ENCODE results near the gene OLA1. TPM values are rescaled to one million over a fixed set of nuclear protein-coding genes. Genes with fewer than 3 reads are reported as not detected.

OLA1 gene
- polyA plus RNA-seq, 3 donors, result 140 to 160 (median 155) TPM

DNA sequence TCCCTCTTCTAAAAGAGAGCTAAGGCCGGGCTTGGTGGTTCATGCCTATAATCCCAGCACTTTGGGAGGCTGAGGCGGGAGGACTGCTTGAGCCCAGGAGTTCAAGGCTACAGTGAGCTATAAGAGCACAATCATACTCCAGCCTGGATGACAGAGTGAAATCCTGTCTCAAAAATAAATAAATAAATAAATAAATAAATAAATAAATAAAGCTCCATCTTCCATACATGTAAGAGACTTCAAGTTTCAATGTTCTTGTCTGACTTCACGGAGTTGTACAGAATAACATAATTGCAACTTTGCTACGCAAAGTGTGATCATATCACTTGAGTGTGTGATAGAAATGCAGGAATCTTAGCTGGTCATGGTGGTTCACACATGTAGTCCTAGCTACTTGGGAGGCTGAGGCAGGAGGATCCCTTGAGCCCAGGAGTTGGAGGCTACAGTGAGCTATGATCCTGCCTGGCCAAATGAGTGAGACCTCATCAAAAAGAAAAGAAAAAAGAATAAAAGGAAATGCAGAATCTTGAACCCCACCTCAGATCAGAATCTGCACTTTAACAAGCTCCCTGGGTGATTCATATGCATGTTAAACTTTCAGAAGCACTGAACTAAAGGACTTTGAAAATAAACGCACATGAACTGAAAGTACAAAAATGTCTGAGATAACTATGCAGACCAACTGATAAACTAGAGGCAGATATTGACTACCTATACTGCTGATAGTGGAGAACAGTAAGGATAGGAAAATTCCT, 159.4 kb downstream of the OLA1 start:
- DNase-seq (ENCODE audit: extremely low read depth in 1 of 11, low read depth in 9 of 11, low spot score in 4 of 11), result no peak

DNA sequence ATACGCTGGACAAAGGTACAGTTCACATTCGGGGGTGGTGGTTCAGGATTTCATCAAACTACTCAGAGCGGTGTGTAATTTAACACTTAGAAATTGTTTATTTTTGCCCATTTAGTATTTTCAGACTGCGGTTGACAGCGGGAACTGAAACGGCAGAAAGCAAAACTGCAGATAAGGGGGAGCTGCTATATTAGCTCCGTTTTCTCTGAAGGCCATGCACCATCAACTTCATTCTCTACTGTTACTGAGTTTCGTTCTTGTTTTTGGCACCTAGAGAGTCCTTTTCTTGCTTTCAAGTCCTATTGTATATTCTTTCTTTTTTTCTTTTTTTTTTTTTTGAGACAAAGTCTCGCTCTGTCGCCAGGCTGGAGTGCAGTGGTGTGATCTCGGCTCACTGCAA, 161.6 kb downstream of the OLA1 start:
- no peak for DNase-seq (ENCODE audit: extremely low read depth in 1 of 11, low read depth in 9 of 11, low spot score in 4 of 11)

DNA sequence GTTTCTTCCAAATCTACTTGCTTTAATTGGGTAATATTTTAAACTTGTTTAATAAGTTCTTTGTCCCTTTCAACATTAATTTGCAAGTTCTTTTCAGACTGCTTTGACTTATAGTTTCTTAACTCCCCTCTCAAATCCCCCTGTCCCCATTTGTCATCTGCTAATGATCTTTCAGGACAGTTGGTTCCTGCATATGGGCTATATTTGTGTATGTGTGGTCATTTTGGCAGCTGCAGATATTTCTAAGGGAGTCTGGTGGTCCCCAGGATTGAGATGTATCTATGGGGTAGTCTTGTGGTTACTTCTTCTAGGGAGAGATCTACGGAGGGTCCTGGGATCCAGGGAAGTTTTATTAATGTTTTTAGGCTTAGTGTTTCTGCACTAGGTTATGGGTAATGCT, 162.6 kb downstream of the OLA1 start:
- DNase-seq (ENCODE audit: extremely low read depth in 1 of 11, low read depth in 9 of 11, low spot score in 4 of 11), result no peak

DNA sequence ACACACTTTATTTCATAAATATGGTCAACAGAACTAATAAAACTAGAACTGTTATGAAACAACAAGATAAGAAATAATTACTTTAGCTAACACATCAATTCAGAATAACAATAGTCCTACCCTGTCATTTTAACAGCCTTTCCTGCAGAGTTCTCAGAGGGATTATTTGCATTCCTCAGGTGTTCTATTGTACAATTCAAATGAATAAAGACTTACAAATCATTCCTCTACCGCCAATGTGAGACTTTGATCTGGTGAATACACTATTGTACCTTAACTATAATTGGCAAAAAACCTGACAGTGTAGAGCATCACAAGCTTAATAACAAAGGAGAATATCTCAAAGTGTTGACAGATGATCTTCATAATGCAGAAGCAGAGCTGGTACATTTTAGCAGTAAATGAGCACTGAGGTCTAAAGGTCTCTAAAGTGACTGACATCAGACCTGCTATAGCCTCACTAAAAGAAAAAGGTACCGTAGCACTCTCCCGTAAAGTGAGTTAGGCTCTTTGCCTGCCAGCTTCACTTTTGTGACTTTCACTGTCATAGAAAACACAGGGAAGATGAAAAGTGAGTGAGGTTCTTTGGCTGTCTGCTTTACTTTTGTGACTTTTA, 164.4 kb downstream of the OLA1 start:
- DNase-seq (ENCODE audit: extremely low read depth in 1 of 11, low read depth in 9 of 11, low spot score in 4 of 11), result no peak

DNA sequence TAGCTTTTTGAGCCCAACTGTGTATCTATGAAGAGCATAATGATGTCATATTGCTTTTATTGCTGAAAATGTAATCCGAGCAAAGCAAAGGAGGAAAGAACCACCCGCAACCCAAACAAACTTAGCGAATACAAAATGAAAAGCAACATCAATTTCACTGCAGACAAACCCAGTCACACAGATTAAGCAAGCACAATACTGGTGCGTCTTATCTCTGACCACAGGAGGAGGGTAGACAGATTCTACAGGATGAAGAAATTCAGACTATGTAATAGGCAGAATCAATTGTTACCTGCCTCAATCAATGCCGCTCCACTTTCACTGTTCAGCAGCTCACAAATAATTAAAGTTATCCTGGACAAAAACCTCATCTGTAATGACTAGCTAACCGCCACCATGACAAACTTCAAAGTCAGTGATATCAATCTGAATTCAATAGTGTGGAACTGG, 167.6 kb downstream of the OLA1 start:
- DNase-seq (ENCODE audit: extremely low read depth in 1 of 11, low read depth in 9 of 11, low spot score in 4 of 11), result no peak

DNA sequence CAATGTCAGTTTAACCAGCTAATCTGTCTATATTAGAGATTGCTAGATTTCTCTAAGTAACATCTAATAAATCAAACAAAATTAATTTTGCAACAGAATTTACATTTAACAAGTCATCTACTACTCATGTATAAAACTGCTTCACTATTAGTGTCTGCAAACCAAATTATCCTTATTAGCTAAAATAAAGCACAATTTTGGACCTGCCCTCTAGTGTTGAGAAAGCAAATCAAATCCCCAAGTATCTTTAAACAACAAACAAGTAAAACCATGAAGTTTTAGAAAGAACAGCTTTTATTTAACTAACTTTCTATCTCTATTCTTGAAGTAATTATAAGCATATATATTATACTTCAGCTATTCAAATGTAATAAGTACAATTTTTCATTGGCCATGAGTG, 170.1 kb downstream of the OLA1 start:
- no peak for DNase-seq (ENCODE audit: extremely low read depth in 1 of 11, low read depth in 9 of 11, low spot score in 4 of 11)

DNA sequence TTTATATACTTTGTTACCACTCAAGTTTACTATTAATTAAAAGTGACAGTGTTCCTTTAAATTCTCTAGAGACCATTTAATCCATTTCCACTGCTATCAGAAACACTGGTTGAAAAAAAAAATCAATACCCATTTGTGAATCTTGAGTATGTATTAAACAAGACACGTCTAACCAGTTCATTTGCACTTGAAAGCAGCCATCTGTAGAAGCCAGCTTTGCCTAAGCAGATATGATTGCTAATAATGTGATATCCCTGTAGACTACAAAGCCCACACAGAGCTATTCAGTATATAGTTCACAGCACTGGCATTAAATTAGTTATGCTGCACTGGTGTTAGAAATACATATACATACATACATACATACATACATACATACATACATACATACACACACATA, 171.4 kb downstream of the OLA1 start:
- no peak for DNase-seq (ENCODE audit: extremely low read depth in 1 of 11, low read depth in 9 of 11, low spot score in 4 of 11)

DNA sequence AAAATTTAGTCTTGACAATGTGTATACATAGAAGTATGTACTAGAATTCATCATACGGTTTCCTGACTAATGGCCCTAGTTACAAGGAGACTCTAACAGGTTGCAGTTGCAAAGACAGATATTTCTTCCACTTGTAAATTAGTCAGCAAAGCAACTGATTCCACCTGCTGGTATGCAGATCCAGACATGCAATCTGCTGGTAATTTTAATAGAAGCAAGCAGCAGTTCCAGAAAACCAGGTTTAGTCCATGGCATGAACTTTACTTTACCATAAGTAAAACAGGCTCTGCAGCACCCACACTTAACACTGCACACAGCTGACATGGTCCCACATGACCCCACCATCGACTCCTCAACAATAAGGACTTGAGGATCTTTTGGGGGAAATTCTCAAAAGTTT, 172.3 kb downstream of the OLA1 start:
- no peak for DNase-seq (ENCODE audit: extremely low read depth in 1 of 11, low read depth in 9 of 11, low spot score in 4 of 11)

DNA sequence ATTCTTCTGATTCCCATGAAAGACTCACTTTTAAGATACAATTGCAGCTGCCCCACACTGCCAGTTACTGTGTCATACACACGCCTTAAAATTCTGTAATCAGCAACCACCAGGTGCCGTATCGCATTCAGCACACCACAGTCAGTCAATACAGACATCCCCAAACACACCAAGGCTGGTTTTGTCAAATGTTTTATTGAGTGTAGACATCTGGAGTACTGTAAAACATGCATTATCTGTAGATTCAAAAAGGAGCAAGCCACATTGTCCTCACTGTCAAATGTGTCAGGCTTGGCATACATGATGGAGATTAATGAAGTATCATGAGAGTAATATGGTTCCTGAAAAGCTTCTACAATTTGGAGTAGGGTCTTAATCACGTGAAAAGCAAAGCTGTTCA, 173.5 kb downstream of the OLA1 start:
- no peak for DNase-seq (ENCODE audit: extremely low read depth in 1 of 11, low read depth in 9 of 11, low spot score in 4 of 11)

DNA sequence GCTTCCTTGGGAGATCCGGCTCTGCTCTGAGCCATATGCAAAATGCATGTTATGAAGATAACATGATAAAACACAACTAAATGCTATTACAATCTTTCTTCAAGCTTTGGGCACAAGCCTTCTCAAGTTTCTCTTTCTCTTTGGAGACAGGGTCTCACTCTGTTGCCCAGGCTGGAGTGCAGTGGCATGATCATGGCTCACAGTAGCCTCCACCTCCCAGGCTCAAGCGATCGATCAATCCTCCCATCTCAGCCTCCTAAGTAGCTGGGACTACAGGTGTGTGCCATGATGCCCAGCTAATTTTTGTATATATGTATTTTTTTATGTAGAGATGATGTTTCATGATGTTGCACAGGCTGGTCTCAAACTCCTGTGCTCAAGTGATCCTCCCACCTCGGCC, 175.5 kb downstream of the OLA1 start:
- no peak for DNase-seq (ENCODE audit: extremely low read depth in 1 of 11, low read depth in 9 of 11, low spot score in 4 of 11)

DNA sequence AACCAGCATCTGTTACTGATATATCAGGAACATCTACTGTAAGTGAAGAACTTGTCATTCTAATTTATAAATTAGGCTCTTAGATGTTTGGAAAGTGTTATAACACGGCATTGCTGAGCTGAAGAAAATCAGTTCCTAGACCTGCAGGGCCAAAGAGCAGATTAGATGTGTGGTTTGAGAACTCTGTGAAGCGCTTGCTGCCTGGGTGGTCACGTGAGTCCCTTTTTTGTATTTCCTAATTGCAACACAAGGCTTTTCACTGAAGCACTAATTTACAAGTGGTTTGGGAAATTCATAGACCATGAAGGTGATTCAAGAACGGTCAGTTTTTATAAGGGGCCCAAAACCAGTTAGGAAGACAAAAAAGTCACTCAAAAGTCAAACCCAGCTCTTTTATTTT, 176.3 kb downstream of the OLA1 start:
- no peak for DNase-seq (ENCODE audit: extremely low read depth in 1 of 11, low read depth in 9 of 11, low spot score in 4 of 11)

DNA sequence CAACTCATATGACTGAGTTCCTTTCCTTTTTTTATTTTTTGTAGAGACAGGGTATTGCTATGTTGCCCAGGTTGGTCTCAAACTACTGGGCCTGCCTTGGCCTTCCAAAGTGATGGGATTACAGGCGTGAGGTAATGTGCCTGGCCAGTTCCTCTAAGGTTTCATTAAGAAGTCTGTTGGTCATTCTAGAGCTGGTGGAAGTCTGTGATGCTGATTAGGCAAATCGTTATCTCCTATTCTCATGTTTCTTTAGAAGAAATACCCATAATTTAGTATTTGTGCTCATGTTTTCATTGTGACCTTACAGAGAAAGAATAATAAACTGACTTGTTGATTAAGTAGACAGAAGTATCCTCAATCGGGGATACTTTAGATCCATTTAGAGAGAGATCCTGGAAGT, 177.0 kb downstream of the OLA1 start:
- no peak for DNase-seq (ENCODE audit: extremely low read depth in 1 of 11, low read depth in 9 of 11, low spot score in 4 of 11)

DNA sequence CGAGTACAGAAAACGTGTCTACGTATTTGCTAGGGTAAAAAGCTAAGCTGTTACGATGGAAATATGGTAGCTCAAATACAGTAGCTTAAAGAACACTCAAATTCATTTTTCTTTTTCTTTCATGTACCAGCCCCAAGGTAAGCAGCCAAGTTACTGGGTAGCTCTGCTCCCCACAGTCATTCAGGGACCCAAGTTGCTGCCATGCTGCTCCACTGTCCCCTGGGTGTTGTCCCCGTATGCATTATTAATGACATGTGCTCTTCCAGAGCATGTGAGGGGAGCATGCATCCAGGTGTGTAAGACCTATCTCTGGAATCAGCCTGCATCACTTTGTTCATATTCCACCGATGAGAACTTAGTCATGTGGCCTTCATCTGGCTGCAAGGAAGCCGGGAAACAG, 178.1 kb downstream of the OLA1 start:
- DNase-seq (ENCODE audit: extremely low read depth in 1 of 11, low read depth in 9 of 11, low spot score in 4 of 11), result no peak

DNA sequence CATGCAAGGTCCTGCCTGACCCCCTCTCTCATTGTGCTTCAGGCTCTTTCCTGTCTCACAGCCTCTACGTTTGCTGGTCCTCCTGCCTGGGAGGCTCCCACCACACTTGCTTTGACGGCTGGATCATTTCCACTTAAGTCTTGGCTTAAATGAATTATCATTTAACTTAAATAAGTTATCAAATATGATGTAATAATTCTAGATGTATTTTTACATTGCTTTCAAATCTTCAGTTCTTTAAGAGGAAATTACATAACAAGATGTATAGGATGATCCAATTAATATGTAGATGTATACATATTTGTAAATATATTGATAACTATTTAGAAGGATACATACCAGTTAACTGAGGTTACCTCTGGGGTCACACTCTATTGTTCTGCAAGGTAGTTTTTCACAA, 180.5 kb downstream of the OLA1 start:
- DNase-seq (ENCODE audit: extremely low read depth in 1 of 11, low read depth in 9 of 11, low spot score in 4 of 11), result no peak

DNA sequence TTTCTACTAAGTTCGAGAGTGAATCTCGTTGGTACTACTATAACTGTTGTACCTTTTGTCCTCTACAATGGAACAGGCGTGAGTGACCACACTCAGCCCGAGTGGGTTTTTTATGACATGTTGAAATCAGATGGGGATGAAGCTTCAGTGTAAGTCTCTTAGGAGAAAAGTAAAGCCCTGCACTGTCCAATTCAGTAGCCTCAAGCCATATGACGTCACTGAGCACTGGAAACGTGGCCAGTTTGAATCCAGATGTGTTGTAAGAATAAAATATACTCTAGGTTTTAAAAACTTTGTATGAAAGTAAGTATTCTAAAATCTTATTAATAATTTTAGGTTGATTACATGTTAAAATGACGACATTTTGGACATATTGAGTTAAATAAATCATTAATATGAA, 181.5 kb downstream of the OLA1 start:
- DNase-seq (ENCODE audit: extremely low read depth in 1 of 11, low read depth in 9 of 11, low spot score in 4 of 11), result no peak

DNA sequence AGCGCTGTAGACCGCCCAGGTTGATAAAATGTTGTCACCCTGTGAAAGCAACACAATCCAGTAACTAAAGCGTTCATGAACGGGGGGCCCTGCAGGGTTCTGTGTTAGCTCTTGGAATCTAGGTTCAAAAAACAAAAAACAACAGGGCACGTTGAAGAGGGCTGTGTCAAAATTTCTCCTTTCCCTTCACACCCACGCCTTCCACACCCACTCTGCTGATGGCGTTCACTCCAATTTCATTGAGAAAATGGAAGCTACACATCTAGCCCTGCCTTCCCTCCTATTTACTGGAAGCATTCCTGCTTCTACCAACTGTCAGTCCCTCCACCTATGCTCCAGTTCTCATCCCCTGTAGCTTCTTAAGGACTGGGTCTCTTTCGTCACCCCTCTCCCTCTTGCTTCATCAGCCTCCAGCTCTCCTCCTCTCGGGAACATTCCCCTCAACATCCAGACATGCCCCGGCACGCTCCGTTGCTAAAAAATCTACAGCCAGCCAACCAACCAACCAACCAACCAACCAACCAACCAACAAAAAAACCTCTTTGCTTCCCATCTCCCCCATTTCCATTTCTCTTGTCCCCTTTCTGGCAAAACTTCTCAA, 184.7 kb downstream of the OLA1 start:
- no peak for DNase-seq (ENCODE audit: extremely low read depth in 1 of 11, low read depth in 9 of 11, low spot score in 4 of 11)

DNA sequence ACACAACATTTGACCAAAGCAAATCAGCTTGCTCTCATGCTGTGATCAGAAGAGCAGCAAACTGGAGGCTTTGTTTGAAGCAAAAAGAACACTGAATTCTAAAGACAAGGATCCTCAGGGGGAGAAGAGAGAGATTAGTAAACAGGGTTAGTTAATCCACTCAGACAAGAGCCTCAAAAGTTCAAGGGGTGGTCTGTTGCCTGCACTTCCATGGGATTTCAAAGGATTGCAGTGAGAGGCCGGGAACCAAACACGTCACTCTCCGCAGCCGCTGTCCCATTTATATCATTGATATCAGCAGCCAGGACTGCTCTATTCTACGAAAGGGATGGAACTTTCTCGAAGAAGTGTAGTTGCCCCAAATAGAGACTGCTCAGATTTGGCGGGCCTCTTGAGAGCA, 185.4 kb downstream of the OLA1 start:
- no peak for DNase-seq (ENCODE audit: extremely low read depth in 1 of 11, low read depth in 9 of 11, low spot score in 4 of 11)

DNA sequence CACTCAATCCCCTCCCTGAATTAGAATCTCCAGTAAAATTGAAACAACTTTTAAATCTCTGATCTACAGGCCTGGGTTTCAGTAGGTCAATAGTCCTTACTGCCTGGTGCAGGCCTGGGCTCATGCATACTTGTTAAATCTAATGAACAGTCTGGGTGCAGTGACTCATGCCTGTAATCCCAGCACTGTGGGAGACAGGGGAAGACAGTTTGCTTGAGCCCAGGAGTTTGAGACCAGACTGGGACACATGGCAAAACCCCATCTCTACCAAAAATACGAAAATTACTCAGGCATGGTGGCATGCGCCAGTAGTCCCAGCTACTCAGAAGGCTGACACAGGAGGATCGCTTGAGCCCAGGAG, 188.5 kb downstream of the OLA1 start:
- DNase-seq (ENCODE audit: extremely low read depth in 1 of 11, low read depth in 9 of 11, low spot score in 4 of 11), result no peak

DNA sequence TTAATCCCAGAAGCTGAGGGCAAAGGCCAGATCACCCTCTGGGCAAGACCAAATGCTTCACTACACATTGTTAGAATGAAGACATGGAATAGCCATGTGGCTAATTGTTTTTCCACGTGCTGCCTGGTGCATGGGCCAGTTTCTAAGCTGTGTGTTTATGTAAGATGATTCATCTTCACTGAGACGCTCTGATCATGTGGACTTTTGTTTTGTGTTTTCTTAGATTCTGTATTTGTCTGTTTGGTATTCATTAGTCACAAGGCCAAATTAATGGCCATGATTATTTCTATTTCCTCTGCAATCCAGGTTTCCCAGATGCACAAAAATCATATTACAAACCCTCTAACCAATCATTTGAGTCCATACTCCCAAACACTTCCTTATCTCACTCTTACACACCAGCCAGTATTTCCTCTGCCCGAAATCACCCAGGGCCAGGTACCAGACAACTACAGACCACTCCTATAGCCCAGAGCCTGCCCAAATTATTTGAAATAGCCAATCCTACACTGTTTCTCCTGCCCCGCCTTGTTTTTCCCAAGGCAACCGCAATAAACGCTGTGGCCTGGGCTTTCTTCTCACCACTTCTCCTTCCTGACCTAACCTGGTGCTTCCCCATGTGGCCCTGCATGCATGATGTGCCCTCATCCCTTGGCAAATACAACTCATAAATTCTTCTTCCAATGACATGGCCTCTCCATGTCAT, 189.0 kb downstream of the OLA1 start:
- DNase-seq (ENCODE audit: extremely low read depth in 1 of 11, low read depth in 9 of 11, low spot score in 4 of 11), result no peak

DNA sequence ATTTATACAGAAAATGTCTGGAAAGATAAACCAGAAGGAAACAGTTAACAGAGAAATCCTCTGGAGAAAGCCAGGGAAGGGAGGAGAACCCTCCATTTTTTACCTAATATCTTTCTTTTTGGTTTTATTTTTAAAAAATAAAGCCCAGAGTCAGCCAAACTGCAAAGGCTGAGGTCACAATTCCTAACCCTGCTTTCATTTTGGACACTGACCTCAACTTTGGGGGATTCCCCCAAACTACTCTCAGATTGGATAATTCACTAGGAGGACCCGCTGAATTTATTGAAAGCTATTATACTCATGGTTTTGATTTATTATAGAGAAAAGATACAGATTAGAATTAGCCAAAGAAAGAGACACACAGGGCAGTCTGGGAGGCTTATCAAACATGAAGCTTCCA, 189.9 kb downstream of the OLA1 start:
- no peak for DNase-seq (ENCODE audit: extremely low read depth in 1 of 11, low read depth in 9 of 11, low spot score in 4 of 11)
